ENCODE measurements around the gene RNF113B.

The RNF113B gene

DNA sequence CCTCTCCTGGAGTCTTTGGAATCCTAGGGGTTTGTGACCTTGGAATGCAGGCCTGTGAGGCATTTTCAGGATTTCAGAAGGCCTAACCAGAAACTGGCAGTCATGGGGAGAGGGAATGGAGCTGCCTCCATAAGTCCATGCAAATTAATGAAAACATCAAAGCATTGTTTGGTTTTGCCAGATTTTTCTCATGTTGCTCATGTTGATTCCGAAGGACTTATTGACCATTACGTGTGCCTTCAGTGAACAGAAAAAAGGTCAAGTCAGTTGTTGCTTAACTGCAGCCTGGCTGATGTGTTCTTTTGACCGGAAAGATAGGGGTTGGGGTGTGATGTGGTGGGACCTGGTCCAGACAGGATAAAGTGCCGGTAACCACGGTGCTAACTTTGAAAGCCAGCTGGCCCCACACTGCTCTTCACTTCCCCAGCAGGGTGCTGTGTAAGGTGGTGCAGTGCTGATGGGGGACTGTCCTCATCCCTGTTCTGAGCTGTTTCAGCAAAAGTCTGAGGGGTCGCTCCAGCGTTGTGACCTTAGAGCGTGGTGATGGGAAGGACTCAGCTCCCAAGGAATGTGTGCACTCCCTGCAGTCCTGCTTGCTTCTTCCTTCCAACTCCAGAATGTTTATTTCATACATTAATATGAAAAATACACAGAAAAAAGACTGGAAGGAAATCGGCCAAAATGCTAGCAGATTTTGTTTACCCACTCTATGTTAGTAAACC lies 3.5 kb downstream of the RNF113B start:
- DNase-seq: peak; percentile 90

DNA sequence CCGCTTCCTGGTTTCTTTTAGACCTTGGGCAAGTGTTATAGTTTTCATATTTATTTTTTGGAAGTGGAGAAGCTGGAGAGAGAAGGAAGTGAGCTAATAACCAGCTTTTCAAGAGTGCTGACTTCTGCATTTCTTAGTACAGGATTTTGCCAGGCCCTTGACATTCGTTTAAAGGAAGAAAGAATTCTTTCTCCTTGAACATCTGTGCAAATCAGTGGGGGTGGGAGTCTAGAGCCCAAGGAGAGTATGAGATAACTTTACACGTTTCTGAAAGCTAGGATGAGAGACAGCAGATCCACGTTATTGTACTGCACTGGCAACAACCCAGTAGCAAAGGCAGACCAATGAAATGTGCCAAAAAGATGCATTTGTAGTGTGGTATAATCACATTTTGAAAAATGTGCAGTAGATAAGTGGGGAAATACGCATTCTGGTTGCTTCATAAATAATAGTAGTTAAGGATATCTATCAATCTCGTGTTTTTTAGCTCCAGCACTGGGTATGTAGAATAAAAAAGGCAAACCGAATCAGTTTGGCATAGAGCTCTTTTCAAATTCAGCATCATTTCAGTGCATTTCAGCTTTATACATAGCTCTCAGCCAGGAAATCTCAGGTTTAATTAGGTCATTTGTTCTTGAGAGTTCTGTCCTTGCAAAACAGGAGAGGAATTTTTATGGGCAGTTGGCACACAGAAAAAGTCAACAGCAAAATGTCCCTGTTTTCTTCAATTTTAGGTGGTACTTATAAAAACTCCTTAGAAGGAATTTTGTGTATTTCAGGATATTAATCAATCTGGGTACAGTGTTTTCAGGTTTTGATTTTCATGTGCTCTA lies 4.3 kb downstream of the RNF113B start:
- peak; percentile 28 for DNase-seq

DNA sequence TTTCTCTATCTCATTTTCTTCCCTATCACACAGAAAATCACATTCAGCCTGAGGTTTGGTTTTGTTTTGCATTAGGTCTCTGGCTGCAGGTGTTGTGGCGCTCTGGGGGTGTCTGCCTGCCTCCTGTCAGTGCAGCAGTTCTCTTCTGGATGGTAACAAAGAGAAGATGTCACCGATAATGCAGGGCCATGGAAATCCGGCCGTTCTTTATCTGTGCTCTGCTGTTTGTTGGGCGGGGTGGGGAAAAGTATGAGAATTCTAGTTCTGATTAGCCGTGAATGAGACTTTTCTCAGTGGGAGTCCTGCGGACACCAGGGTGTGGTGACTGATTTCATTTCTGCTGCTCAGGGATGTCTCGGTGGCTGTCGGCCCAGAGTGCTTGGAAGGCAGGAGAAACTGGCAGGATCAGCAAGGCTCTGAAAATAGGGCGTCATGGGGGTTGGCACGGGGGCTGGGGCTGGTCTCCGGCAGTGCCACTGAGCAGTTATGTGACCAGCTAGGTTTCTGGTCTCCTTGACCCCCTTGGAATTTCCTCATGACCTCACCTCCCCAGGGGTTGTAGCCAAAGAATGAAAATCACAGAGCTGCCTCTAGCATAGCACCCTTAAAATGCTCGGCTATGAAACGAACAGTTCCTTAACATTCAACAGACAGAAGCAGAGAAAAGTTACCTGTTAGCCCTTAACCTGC lies 5.0 kb downstream of the RNF113B start:
- DNase-seq: peak; percentile 28

DNA sequence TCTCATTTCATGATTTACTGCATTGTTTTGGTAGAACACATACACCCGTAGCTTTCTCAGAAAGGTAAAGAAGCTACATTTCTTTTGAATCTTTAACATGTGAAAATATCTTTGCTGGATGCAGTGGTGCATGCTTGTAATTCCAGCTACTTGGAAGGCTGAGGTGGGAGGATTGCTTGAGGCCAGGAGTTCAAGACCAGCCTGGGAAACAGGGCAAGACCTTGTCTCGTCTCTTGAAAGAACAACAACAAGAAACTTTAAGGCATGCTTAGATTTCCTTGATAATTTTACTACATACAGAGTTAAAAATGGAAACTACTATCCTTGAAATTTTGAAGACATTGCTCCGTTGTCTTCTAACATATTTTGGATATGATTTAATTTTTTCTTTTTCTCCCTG lies 7.7 kb downstream of the RNF113B start:
- no peak for DNase-seq

DNA sequence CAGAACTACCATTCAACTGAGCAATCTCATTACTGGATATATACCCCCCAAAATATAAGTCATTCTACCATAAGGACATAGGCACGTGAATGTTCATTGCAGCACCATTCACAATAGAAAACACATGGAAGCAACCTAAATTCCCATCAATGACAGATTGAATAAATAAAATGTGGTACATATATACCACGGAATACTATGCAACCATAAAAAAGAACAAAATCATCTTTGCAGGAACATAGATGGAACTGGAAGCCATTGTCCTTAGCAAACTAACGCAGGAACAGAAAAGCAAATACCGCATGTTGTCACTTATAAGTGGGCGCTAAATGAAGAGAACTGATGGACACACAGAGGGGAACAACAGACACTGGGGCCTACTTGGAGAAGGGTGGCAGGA lies 14.1 kb downstream of the RNF113B start:
- no peak for DNase-seq

DNA sequence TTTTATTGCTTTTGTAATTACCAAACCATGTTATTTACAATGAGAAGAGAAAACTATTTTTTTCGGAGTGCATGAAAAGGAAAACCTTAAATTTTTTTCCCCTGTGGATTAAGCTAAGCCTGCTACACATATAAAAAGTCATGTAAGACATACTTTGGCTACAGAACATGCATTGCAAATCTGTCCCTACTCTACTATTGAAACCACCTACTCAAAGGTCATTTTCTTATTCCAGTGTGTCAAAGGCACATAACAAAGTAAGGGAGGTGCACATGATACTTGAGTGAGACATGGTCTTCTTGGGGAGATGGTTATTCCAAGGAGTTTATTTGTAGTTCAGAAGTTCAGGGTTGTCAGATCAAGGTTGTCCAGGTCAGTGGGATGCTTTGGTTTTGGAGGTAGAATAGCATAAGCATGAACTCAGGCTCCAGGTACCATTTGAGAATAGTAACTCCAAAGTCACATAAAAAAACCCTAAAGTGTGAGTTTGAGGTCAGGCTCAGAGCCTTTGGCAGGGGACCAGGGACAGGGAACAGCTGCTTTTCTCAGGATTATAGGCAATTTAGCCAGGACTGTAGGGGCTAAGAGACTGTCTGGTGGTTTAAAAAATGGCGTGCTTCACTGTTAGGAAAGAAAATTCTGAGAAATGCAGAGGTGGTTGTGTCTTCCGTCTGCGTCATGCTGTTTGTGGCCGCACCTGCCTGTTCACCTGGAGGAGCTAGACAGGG lies 18.7 kb downstream of the RNF113B start:
- no peak for DNase-seq

DNA sequence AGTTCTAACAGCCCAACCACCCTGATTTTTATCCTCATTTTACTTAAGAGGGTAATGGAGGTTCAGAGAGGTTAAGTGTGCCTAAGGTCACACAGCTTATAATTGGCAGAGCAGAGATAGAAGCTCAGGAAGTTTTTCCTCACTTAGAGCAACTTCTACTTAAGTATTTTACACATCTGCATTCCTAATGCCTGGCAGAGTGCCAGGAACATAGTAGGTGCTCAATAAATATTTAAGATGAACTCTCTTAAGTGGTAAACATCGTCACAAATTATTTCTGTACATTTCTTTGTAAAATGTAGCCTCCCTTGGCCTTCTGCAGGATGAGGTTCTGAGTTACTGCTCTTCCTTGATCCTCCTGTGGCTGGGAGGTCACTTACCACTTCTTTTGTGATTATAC lies 19.5 kb downstream of the RNF113B start:
- no peak for DNase-seq

DNA sequence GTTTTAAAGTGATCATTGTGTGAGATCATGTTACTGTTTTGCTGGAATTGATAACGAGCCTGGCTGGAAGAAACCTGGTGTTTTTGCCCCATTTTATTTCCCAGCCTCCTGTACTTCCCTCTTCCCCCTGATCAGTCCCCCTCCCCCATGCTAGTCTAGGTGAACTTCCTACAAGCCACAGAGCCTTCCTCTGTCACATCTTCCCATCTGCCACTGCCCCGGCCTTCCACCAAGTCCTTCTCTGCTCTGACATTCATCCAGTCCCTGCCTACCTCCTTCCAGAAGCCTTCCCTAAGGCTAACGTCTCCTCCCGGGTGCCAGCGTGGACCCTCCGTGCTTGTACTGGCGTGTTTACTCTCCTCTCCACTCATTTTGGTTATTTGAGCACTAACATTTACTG lies 19.9 kb downstream of the RNF113B start:
- no peak for DNase-seq

DNA sequence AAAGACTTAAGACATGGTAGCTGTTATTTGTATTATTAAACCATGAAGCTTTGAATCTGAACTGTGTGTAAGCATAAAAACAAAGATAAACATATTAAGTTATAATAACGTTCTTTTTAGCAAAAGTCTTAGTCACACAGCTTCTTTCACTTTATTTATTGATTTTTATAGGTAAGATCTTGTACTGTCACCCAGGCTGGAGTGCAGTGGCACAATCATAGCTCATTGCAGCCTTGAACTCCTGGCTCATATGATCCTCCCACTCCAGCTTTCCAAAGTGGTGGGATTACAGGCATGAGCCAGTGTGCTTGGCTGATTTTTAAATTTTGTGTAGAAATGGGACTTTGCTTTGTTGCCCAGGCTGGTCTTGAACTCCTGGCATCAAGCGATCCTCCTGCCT lies 20.8 kb downstream of the RNF113B start:
- DNase-seq: no peak

DNA sequence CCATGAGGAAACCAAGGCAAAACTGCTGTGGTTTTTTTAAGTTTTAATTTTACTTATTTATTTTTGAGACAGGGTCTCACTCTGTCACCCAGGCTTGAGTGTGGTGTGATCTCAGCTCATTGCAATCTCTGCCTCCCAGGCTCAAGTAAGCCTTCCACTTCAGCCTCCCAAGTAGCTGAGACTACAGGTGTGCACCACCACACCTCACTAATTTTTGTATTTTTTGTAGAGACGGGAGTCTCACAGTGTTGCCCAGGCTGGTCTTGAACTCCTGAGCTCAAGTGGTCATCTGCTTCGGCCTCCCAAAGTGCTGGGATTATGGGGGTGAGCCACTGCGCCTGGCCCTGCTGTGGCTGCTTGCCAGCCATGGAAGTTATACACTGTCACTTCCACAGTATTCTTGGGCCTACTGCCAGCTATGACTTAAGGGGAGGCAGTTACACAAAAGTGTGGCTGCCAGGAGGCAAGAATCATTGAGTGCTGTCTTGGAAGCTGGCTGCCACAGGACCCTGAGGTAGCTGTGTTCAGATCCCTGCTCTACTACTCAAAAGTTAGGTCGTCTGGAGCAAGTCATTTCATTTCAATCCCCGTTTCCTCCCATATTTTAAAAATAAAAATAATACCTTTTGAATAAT lies 21.5 kb downstream of the RNF113B start:
- DNase-seq: peak; percentile 80

DNA sequence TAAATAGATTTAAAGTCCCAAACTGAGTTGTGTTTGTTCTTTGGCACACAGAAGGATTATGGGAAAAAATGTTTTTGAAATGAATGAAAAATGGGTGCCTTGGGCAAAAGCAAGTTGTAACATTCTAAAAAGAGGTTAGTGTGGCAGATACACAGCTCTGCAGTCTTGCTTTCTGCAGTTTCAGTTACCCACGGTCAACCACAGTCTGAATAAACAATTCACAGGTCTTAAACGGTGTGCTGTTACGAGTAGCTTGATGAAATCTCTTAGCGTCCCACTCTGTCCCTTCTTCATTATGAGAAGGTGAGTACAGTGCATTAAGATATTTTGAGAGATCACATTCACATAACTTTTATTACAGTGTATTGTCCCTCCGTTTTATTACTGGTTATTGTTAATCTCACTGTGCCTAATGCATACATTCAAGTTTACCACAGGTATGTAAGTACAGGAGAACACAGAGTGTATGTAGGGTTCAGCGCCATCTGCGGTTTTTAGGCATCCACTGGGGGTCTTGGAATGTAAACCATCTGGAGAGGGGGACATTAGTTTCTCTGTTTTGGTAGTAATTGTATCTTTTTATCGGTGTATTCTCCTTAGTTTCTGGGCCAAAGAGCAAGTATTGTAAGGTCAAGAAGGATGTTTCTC lies 26.1 kb downstream of the RNF113B start:
- DNase-seq: no peak

DNA sequence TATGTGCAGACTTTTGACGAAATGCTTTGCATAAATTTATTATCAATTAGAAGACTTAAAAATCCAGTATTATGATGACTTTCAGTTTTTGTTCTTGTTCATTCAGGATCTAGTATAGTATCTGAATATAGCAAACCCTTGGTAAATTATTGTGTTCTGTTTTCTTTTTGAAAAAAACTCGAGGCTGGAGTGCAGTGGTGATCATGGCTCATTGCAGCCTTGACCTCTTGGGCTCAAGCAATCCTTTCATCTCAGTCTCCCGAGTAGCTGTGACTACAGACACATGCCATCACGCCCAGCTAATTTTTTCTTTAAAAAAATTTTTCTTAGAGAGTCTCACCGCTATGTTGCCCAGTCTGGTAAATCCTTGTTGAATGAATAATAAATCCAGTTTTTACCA lies 29.5 kb downstream of the RNF113B start:
- DNase-seq: no peak

DNA sequence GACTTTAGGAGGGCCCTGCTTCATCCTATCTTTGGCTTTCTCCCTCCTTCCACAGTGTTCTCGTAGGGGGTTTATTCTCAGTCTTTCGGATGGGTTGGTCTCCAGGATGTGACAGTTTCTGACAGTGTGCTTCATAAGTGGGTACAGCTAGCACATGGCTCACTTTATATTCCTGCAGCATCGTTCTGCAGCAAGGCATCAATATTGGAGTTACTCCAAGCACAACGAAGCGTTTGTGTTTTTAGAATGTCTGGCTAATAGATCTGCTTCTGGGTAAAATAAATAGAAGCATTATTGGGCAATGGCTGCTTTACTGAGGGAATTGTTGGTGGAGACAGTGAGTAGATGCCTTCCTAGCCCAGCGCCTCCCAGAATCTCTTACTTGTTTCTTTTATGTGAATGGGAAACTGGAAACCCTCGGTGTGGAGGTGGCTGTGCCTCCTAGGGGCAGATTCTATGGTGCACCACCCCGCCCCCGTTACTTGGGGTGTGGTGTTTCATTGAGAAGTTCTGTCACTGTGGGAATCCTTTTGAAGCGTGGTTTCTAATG lies 32.2 kb downstream of the RNF113B start:
- DNase-seq: peak; percentile 71

DNA sequence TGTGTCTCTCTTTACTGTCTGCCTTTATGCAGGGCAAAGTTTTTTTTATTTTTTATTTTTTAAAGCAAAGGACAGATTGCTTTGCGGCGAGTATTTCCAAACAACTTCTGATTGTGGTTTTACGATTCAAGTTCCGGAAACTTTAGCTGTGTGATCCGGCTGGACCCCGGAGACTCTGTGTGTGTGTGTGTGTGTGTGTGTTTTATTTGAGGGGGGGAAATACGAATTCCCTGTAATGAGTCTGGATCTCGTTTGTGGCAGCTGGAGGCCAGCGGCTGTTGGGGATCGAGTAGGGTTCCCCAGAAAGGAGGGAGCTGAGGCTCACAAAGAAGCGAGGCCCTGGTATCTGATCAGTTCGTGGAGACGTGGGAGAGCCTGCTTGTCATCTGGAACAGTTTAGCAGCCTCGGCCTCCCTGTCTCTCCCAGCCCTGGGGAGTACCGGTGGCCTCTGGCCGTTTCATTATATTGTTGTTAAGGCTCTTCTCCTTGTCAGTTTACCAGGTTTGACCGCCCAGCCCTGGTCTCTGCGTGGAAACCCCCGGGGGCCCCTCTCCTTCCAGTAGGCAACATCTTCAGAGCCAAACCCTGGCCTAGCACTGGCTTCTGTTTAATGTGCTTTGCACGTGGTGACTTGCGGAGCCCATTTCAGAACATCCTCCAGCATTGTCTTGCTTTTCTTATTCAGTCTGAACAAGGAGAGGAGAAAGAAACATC lies 32.9 kb downstream of the RNF113B start:
- DNase-seq: peak; percentile 60

DNA sequence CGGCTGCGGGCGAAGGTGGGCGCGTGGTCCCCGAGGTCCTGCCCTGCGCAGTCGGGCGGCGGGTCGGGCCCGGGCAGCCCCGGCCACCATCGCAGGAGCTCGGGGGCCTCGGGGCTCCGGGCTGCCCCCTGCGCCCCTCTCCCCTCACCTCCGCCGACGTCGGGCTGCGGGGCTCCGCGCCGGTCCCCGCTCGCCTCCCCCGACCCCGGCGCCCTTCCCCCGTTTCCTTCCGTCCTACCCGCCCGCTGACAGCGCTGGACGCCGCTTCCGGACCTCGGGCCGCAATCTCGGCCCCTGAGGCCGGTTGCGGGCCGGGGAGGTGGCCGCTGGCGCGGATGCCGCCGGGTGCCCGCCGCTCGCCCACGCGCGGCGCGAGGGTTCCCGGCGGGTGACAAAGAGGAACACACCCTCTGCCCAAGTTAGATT lies 33.5 kb downstream of the RNF113B start:
- DNase-seq: no peak

DNA sequence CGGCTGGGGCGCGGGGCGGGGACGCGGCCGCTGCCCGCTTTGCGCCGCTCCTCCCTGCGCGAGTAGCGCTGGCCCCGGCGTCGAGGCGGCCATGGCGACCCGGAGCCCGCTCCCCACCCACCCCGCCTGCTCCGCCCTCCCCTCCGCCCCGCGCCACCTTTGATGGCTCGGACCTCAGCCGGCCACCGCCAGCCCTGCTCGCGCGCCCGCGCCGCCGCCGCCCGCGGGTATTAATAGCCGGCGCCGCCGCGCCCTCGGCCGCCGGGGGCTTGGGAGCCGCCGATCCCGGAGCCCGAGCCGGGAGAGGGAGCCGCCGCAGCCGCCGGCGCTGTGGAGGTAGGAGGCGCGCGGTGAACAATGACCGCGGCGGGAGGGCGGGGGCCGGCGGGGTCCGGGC lies 33.9 kb downstream of the RNF113B start:
- no peak for DNase-seq

DNA sequence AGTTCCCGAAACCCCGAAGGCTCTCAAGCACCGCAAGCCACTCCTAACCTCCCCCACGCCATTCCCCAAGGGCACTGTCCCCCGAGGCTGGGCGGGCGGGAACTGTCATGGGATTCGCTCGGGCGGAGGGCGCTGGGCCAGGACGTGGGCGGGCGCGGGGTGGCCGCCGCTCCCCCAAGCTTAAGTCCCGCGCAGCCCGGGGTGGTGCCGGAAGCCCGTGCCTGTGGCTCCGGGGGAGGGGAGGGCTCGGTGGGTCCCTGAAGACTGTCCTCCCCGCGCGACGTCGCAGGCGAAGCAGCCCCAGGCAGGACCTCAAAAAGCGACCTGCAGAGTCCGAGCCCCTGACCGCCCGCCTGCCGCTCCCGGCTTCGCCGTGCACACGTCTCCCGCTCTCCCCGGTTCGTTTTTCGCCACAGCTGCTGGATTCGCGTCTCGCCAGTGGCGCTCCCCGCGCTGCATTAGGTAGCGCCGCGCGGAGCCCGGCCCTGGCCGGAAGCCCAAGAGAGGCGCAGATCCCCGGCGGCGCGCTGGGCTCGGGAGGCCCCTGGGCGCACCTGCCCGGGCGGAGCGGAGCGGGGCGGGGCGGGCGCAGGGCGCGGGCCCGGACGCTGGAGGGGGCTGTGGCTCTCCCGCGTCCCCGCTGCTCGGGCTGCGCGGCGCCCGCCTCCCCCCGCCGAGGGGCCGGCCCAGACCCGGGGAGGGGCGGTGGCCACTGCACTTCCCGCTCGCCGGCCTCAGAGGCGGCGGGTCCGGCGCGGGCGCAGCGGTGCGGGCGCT lies 34.5 kb downstream of the RNF113B start, which contains the start of gene FARP1:
FARP1 (plus strand) TSS at position 715 of the 777 bp plus-strand sequence. CDS start 70,149 bp downstream, outside the sequence.
- DNase-seq: peak; percentile 75

DNA sequence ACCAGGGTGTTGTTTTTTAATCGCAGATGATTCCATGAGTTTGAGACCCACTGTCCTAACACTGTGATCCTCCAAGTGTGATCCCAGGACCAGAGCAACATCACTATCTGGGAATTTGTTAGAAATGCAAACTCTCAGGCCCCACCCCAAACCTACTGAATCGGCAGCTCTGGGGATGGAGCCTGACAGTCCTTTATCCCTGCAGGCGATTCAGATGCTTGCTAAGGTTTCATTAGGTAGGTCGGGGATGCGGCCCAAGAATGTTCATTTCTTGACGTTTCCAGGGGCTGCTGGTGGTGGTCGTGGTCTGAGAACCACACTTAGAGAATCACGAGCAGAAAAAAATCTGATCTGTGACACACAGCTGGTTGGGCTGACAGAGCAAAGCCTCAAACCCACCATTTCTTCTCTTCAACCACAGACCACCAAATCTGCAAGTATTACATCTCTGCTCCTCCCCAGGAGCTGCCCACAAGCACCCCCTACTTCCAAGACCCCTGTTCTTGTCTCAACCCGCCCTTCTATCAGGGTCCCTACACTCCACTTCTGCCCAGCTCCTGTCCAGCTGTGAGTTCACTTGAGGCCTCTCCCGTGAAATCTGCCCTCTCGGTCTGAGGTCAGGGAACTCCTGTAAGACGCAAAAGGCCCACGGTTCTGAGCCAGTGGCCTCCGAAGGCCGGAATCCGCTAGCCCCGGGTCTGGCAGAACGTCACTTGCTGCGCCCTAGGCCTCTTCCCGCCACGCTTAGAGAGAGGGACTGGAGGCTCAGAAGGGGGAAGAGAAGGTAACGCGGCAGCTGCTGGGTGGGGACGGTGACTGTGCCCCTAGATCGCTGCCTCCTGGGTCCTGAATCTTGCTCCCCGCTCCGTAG lies 35.3 kb downstream of the RNF113B start:
- DNase-seq: no peak

DNA sequence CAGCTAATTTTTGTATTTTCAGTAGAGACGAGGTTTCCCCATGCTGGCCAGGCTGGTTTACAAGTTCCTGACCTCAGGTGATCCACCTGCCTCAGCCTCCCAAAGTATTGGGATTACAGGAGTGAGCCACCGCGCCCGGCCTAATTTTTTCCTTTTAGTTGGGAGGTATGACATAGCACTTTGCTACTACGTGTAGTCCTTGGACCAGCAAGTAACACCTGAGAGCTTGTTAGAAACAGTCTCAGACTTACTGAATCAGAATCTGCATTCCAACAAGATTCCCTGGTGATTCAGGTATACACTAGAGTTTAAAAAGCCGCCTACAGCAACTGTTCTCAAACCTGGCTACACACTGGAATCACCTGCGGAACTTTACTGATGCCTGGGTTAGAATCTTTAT lies 36.0 kb downstream of the RNF113B start:
- DNase-seq: no peak
